Measurements from ENCODE around the gene AGAP1.

The AGAP1 gene

DNA sequence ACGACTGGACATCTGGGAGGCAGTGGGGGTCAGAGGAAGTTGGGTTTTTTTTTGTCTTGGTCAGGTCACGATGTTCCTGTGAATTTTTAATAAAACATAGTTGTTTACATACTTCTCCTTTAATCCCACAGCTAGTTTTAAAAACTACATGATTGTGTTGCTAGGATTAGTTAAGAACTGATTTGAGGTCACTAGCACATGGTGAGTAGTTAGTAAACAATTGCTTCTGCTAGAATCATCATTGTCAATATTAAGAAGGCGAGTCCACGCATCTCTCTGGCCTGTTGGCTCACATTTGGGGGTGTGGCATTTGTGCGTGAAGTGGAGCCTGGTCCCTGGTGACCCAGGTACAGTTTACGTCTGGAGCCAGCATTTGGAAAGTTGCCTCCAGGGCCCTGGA is 59.4 kb downstream of the AGAP1 start:
- DNase-seq = no peak

DNA sequence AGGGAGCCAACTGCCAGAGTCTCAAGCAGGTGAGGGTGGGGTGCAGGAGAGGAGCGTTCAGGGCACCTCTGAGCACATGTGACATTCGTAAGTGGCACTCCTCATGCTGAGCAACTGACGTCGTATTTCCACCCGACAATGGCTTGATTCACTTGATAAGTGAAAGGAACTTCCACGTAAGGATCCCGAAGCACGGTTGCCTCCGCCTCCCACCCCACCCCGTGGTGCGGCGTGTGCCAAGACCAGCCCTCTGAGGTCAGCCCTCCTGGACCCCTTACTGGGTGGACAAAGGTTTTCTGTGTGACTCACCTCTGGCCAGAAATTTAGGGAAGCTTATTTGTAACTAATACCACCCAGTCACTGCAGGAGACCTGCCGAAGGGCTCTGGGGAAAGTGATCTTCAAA is 59.9 kb downstream of the AGAP1 start:
- DNase-seq = no peak

DNA sequence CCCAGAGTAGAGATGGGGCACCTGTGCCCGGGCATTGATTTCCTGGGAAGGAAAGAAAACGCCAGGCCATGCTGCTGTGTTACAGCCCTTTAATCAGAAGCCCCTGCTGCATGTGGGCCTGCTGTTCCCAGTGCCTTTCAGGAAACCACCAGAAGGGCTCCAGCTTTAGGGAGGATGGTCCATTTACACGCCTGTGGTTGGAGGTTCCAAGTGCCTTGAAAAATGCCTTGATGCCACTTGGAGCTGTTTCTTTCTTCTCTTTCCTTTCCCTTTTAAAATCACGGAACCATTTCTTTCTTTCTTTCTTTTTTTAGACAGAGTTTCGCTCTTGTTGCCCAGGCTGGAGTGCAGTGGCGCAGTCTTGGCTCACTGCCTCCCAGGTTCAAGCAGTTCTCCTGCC is 60.5 kb downstream of the AGAP1 start:
- no peak for DNase-seq

DNA sequence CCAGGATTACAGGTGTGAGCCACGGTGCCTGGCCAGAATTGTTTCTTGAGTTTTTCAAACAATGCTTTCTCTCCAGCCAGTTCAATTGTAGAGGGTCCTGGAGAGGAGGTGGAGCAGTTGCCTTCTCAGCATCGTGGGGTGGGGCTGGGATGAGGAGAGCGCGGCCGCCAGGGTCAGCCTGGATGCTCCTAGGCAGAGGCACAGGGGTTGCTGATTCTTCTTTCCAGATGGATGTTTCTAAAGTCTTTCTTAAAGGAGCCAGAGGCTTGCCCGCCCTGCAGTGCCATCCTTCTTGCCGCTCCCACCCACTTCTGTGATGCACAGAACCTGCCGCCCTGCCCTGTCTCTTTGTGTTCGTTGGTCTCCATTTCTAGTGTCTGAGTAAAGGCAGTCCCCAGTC is 61.1 kb downstream of the AGAP1 start:
- no peak for DNase-seq

DNA sequence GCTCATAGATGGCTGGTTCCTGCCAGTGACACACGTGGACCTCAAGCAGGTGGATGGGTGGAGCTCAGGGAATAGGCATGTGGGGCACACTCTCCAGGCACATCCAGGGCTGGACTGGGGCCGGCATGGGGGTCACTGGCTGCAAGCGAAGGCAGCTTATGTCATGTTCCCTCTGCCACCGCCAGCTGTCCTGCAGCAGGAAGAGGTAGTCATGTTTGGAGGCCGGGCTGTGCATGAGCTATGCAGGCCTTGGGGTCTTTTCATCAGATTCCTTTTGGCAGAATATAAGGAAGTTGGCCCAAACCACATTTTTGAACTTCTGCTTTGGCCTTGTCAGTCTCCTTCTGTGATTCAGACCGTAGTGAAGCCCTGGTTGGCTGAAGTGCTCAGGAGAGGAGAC is 61.5 kb downstream of the AGAP1 start:
- DNase-seq = no peak

DNA sequence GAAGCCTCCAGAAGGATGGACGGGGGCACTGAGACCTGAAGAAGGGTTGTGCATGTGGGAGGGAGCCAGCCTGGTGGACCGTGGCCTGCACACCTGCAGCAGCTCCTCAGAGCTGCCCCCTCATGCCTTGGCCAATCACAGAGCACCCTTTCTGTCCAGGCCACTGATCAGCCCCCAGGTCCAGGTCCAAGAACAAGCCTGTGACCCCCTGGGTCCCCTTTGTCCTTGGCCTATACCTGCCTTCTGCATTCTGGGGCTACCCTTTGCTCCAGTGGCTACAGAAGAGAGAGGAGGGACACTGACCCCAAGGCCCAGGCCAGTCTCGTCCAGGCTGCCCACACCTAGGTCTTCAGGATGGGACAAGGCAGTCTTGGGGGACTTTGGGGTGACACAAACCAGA is 62.2 kb downstream of the AGAP1 start:
- no peak for DNase-seq

DNA sequence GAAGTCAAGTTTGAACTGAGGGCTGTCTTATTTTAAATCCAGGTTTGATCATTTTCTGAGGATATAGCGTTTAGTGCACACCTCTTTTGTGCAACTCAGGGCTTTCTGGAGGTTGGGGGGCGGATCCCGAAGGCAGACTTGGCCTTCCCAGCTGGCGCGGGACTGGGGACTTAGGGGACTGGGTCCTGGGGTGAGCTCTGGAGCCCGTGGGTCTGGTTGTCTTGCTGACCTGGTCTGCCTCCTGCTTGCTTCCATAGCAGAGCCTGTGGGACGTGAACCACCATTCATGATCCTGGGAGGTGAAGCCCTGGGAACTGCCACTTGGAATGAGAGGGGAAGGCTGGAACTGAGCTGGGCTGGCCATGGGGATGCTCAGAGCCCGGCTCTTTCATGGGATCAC is 63.1 kb downstream of the AGAP1 start:
- no peak for DNase-seq

DNA sequence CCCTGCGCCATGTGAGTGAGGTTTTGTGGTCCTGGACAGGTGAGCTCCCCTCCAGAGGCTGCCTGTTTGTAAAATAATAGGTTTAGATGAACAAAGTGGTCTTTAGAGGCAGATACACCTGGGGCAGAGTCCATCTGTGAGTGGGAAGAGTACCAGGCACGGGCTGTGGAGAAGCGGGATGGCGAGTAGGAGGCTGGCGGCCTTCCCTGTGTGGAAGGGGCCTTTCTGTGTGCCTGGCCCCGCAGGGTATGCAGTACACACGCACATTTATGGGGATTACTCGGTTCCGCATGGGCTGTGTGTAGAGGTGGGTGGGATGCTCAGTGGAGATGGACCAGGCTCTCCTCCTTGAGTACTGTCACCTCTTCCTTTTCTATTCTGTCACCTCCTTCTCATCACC is 64.1 kb downstream of the AGAP1 start:
- no peak for DNase-seq

DNA sequence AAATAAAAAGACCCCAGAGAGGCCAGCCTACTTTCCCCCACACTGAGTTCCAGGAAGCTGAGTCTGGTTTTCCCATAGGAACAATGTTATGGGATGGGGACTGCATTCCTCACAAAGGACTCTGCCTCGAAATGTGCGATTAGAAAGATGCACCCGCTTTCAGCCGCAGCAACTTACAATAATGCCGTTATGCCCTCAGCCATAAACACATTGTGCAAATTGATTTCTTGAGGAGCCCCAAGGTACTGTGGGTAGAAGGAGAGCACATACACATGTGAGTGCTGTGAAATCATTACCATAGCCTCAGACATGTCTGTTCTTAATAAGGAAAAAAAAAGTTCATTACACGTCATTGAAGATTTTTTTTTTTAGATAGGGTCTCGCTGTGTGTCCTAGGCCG is 64.7 kb downstream of the AGAP1 start:
- no peak for DNase-seq

DNA sequence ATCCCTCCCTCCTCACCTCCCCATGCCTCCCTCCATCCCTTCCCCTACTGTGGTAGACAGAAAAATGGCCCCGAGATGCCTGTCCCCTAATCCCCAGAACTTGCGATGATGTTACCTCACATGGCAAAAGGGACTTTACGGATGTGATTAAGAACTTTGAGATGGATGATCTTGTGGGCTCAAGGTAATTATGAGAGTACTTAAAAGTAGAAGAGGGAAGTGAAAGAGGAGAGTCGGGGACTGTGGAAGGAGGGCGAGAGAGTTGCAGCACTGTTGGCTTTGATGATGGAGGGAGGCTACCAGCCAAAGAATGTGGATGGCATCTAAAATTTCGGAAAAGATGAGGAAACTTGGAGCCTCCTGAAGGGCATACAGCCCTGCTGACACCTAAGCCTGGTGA is 66.5 kb downstream of the AGAP1 start:
- DNase-seq = no peak

DNA sequence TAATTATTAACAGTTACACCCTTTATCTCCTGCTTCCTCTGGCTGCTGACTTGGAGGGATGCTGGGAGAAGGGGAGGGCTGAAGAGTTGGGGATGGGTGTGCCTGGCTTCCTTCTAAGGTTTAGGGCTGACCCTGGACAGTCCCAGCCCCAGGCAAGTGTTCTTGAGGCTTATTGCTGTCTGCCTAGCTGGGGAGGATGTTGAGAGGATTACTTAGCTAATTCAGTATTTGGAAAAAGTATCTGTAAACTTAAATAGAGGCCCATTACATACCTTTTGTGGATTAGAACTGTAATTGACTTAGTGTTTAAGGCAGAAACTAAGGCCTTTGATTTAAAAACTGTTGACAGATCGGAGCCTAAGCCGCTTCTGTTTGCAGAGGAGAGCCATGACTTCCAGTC is 67.6 kb downstream of the AGAP1 start:
- no peak for DNase-seq

DNA sequence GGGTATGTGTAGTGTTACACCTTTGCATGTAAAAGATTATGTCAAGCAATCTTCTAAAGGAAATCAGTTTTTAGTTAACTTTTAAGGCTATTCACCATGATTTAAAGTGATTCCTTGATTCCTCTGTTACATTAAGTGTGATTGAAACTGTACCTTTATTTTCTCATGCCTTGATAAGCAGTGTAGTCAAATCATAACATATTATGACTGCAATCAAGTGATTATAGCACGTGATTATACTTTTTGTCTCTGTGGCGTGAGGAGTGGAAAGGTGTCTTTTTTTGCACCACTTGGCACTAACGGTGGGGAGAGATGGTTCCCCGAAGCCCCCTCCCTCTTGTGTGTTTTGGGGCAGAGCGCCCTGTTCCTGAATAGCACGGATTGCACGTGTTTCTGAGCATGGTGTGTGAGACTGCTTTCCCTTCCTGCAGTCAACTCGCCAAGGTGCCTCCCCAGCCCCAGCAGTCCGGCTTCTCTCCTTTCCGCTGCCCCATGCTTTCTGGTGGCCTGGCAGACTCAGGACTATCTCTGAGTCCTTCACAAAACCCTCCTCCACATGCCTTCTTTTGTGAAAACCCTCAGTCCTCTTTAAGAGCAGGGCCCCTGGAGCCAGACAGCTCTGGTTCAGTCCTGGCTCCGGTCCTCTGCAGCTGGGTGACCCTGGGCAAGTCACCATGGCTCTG is 68.4 kb downstream of the AGAP1 start:
- no peak for DNase-seq

DNA sequence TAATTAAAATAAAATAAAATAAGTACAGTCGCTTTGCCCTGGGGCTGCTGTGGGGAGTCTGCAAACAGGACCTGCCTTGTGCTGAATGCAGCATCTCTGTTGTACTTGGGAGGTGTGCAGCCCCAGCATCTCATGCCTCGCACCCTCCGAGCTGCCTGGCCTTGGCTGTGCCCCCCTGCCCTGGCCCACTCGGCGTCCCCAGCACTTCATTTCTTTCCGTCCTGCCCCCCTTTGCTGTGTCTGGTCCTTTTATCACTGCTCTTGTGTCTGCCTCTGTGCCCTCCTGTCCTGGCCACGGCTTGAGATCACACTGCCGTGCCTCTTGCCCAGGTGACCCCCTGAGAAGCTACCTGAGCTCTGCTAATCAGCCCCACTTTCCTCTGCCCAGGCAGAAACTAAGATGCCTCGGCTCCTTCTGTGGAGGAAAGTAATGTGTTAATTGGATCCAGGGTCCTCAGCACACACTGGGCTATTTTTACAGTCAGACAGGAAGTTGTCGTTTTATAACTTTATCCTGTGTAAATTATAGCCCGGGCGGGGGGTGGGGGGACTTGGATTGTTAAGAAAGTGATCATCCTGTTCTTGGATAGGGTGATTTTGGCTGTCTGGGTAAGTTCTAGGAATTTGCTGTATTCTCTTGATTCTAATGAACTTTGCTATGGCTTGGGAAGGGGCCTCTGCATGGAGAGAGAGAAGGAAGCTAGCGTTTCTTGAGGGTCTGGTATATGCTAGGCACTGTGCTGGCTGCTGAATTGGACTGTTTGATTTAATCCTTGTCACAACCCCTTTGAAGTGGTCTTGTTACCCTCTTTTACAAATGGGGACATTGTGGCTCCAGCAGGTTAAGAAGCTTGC is 69.4 kb downstream of the AGAP1 start:
- no peak for DNase-seq

DNA sequence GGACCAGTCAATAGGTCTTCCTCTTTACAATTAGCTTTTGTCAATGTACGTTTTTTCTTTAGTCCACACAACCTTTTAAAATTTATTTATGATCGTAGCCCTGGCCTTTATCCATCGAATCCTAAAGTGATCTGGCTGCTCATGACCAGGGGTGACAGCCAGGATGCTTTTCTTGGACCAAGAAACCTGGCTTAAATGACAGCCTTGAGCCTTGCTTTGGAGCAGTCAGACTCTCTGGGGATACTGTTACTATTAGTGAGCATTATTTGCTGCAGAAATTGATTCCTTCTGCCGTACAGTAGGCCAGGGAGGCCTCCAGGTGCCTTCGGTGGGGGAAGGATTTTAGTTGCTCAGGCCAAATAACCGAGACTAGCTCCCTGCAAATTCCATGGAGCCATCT is 70.2 kb downstream of the AGAP1 start:
- DNase-seq = no peak

DNA sequence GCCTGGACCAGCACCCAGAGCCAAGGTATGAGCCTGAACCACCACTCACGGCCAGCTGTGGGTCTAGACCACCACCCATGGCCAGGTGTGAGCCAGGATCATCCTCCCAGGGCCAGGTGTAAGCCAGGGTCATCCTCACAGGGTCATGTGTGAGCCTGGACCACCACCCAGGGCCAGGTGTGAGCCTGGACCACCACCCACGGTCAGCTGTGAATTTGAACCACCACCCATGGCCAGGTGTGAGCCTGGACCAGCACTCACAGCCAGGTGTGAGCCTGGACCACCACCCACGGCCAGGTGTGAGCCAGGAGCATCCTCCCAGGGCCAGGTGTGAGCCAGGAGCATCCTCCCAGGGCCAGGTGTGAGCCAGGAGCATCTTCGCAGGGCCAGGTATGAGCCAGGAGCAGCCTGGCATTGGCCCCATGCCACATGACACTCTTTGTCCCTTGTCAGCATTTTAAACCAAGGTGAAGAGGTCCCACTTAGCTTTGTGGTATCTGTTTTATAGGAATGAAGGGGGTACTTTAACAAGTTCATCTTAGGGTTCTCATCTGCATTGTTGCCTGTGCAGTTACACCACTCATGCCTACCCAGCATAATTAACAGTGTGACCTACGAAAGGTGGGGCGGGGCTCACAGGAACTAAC is 71.2 kb downstream of the AGAP1 start:
- DNase-seq = no peak

DNA sequence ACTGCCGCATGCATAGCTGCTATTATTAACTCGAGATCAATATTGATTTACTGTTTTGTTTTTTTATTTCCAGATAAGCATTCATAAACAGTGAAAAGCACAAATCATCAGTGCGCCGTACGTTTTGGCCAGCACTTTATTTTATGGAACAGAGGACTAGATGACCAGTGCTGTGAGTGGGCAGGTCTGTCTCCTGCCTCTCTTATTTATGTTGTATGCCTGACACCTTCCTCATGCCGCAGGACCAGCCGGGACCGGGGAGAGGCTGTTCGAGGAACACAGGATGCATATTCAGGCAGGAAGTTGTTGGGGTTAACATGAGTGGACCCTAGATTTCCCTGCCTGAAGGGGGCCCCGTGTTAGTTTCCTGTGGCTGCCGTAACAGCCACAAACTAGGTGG is 72.6 kb downstream of the AGAP1 start:
- DNase-seq = no peak

DNA sequence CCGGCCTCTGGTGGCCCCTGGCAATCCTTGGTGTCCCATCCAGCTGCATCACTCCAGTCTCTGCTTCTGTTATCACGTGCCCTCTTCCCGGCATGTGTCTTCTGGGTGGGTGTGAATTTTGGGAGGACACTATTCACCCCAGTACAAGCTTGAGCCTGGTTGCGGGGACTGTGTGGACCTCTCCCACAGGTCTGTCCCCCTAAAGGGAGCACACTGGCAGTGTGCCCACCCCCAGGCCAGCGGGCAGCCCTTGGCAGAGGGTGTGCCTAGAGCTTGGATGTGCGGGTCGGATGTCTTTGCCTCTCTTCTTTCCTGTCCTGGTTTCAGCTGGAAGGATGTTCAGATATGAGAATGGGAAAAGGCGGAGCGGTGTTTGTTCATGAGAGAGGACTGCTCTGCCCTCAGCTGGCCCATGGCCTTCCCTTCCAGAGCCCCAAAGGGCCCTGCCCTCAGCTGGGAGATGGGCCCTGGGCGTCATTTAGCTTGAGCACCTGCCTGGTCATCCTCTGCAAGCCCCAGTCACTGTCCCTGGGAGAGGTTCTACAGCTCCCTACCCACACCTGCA is 73.2 kb downstream of the AGAP1 start:
- DNase-seq = no peak

DNA sequence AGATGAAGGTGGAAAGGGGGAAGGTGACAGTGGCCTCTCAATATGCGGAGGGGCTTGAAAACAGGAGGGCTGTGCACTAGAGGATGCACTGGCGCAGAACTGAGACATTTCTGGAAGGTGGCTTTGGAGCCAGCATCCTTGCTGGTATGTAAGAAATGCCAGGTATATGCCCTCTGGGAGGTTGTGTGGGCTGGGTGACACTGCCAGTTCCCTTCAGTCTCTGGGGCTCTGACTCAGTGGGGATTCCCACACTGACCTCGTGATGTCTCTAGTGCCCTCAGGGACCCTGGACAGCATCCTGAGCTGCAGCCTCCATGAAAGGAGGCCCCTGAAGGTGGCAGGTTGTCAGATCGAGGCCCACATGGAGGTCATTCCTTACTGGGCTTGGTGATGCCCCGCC is 74.0 kb downstream of the AGAP1 start:
- no peak for DNase-seq

DNA sequence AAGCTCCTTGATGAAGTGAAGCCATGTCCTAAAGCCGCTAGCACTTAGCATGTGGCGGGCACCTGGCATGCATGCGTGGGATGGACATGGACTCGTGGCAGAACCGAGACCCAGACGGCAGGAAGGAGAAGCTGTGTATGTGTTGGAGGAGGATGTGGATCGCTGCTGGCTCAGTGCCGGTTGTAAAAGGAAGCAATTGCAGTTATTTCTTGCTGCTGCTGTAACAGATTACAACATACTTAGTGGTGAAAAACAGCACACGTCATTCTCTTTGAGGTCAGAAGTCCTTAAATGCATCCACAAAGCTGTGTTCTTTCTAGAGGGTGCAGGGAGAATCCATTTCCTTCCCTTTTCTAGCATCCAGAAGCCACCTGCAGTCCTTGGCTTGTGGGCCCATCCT is 74.6 kb downstream of the AGAP1 start:
- DNase-seq = no peak

DNA sequence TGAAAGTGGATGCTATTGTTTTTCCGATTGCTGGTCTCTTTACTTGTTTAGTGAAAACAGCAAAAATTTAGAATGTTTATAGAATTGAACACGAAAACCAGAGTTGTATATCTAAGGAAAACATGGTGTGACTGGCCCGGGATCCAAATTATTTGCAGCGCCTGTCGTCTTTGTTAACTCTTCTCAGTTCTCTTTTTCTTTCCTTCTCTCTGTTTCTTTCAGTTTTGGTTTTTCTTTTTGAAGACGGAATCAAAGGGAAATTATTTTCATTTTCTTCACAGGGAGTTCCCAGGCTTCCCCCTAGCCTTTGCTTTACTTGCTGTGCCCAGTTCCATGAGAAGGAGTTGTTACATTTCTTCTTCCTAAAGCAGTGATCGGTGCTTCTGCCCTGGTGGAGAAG is 76.0 kb downstream of the AGAP1 start:
- DNase-seq = no peak

DNA sequence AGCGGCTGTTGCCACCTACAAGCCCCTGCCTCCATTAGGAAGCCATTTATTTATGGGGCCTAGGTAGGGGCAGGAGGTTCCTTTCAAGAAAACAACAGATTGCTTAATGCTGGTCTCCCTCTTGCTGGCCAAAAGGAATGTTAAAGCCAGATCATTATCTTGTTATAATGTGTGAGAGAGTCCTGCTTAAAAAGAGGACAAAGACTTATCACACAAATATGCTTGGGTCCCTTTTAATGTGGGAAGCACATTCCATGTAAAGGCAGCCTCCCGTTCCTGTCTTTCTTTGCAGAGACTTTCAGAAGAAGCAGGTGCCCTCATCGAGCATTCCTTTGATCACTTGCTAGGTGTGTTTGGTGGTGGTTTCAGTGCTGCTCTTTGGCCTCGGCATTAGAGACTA is 76.4 kb downstream of the AGAP1 start:
- no peak for DNase-seq

DNA sequence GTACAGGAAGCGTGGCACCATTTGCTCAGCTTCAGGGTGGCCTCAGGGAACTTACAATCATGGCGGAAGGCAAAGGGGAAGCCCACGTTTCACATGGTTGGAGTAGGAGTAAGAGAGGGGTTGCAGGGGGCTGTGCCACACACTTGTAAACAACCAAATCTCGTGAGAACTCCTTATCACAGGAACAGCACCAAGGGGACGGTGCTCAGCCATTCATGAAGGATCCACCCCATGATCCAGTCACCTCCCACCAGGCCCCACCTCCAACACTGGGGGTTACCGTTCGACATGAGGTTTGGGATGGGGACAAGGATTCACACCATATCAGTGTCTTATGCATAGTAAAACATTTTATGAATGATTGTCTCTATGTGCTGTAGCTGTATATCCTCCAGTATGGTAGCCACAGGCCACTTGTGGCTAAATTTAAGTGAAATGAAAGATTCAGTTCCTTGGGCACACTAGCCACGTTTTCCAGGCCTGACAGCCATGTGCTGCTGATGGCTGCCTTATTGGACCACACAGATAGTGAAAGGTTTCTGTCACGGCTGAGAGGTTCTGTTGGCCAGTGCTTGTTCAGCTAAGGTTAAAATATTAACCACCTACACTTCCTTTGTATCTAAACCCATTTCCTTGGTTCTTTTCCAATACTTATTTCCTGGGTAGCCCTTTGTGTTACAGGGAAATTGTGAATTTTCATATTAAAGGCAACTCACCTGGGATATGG is 77.3 kb downstream of the AGAP1 start:
- no peak for DNase-seq

DNA sequence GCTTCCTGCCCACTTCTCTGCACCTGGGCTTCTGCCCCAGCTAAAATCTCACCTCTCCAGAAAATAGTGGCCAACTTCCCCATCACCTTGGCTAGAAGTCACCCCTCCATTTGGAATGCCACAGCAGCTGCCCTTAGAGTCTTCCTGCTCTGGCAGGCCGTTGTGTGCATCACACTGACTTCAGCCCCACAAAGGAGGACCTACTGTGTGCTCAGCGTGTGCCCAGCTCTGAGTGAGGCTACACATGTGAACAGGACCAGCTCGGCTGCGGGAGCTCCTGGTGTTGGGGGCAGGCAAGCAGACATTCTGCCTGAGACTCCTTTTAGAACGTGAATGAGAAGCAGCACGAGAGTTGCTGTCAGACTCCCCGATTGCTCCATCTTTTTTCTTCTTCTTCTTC is 78.7 kb downstream of the AGAP1 start:
- DNase-seq = no peak

Data from DMS53 (cell line).